ENCODE measurements around the gene ROBO1.

DNA sequence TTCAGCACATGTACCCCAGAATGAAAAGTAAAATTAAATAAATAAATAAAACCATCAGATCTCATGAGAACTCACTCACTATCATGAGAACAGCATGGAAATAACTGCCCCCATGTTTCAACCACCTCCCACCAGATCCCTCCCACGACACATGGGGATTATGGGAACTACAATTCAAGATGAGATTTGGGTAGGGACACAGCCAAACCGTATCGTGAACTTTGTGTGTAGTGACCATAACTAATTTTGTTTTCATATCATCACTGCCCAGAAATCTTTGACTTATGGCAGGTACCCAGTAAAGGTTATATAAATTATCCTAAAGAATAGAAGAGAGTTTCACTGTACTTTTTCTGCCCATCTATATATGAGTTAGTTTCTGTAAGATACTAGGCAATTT lies 766.5 kb downstream of the ROBO1 start:
- TF ChIP-seq, protein P1, sequence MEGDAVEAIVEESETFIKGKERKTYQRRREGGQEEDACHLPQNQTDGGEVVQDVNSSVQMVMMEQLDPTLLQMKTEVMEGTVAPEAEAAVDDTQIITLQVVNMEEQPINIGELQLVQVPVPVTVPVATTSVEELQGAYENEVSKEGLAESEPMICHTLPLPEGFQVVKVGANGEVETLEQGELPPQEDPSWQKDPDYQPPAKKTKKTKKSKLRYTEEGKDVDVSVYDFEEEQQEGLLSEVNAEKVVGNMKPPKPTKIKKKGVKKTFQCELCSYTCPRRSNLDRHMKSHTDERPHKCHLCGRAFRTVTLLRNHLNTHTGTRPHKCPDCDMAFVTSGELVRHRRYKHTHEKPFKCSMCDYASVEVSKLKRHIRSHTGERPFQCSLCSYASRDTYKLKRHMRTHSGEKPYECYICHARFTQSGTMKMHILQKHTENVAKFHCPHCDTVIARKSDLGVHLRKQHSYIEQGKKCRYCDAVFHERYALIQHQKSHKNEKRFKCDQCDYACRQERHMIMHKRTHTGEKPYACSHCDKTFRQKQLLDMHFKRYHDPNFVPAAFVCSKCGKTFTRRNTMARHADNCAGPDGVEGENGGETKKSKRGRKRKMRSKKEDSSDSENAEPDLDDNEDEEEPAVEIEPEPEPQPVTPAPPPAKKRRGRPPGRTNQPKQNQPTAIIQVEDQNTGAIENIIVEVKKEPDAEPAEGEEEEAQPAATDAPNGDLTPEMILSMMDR (IDR thresholded peaks at IDR 0.05; ENCODE audit: insufficient read depth, low read depth, low read length): no peak
- no peak for TF ChIP-seq EZH2 (IDR thresholded peaks at IDR 0.05; ENCODE audit: insufficient read depth, low read length)
